IMR-90 (cell line): Measurements from ENCODE around the gene EPN2.
"Not testable (repeated sequence)": the region's sequence is repeated elsewhere in the genome, so short reads cannot be mapped to it uniquely, and the experiment has no call there.

Source experiments
- BHLHE40 ChIP-seq: fragments of 150-350 bp; IDR thresholded peaks from 2 replicates; pipeline ENCODE4 v1.6.1; 2016; ENCODE audit warnings: mild to moderate bottlenecking, low read depth, low read length
- CEBPB ChIP-seq: IDR thresholded peaks from 2 replicates; pipeline ENCODE4 v1.6.1; 2012; ENCODE audit warnings: low read depth, low read length, improper control_type of control experiment
- POLR2A ChIP-seq: IDR thresholded peaks from 2 replicates; pipeline ENCODE4 v1.6.1; 2012; ENCODE audit warnings: mild to moderate bottlenecking, low read depth, low read length
- RAD21 ChIP-seq: IDR thresholded peaks from 2 replicates; pipeline ENCODE4 v1.6.1; 2012; ENCODE audit warnings: low read length, improper control_type of control experiment
- RCOR1 ChIP-seq: IDR thresholded peaks from 2 replicates; pipeline ENCODE4 v1.6.1; 2012; ENCODE audit warnings: mild to moderate bottlenecking, low read length, improper control_type of control experiment; ENCODE audit not compliant: insufficient replicate concordance
- SMC3 ChIP-seq: fragments of 150-350 bp; IDR thresholded peaks from 2 replicates; pipeline ENCODE4 v1.6.1; 2016; ENCODE audit warnings: low read depth, mild to moderate bottlenecking, antibody characterized with exemption, low read length, moderate library complexity
- TF ChIP-seq, protein P1 (sequence below): conservative IDR thresholded peaks from 2 replicates; pipeline ENCODE4 v1.5.1; 2012; ENCODE audit warnings: mild to moderate bottlenecking, low read depth, low read length, improper control_type of control experiment

DNA sequence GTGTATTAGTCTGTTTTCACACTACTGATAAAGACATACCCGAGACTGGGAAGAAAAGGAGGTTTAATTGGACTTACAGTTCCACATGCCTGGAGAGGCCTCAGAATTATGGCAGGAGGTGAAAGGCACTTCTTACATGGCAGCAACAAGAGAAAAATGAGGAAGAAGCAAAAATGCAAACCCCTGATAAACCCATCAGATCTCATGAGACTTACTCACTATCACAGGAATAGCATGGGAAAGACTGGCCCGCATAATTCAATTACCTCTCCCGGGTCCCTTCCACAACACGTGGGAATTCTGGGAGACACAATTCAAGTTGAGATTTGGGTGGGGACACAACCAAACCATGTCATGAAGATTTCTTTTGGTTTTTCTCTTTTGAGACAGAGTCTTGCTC, 41.1 kb downstream of the EPN2 start:
- TF ChIP-seq SMC3, RAD21, BHLHE40, RCOR1, CEBPB, POLR2A: not testable (repeated sequence)
- TF ChIP-seq, protein P1, sequence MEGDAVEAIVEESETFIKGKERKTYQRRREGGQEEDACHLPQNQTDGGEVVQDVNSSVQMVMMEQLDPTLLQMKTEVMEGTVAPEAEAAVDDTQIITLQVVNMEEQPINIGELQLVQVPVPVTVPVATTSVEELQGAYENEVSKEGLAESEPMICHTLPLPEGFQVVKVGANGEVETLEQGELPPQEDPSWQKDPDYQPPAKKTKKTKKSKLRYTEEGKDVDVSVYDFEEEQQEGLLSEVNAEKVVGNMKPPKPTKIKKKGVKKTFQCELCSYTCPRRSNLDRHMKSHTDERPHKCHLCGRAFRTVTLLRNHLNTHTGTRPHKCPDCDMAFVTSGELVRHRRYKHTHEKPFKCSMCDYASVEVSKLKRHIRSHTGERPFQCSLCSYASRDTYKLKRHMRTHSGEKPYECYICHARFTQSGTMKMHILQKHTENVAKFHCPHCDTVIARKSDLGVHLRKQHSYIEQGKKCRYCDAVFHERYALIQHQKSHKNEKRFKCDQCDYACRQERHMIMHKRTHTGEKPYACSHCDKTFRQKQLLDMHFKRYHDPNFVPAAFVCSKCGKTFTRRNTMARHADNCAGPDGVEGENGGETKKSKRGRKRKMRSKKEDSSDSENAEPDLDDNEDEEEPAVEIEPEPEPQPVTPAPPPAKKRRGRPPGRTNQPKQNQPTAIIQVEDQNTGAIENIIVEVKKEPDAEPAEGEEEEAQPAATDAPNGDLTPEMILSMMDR = not testable (repeated sequence)
